ENCODE data around the gene RPS4Y2.

GRCh38 chrY:20765117-20765516 is 9.2 kb downstream of the RPS4Y2 start:
- TF ChIP-seq POLR2A (IDR thresholded peaks at IDR 0.05) (no peak), CTCF (IDR thresholded peaks at IDR 0.05) (no peak), EP300 (IDR thresholded peaks at IDR 0.05) (no peak)

Data from ovary (tissue), 3 donors.